Epithelial cell of prostate (primary cell): ENCODE data around the gene NCSTN.
A peak's percentile ranks its signal among the peaks of the same experiment; 100 is the strongest.

Source experiments
- DNase-seq: peaks from one replicate; pipeline ENCODE4 v3.0.0-alpha.2; 2011; ENCODE audit warnings: low read depth, low spot score
- H3K27ac ChIP-seq: fragments of 450-650 bp; 2 replicates; pipeline ENCODE4 v1.5.1; 2017; ENCODE audit warnings: mild to moderate bottlenecking

NCSTN gene

DNA sequence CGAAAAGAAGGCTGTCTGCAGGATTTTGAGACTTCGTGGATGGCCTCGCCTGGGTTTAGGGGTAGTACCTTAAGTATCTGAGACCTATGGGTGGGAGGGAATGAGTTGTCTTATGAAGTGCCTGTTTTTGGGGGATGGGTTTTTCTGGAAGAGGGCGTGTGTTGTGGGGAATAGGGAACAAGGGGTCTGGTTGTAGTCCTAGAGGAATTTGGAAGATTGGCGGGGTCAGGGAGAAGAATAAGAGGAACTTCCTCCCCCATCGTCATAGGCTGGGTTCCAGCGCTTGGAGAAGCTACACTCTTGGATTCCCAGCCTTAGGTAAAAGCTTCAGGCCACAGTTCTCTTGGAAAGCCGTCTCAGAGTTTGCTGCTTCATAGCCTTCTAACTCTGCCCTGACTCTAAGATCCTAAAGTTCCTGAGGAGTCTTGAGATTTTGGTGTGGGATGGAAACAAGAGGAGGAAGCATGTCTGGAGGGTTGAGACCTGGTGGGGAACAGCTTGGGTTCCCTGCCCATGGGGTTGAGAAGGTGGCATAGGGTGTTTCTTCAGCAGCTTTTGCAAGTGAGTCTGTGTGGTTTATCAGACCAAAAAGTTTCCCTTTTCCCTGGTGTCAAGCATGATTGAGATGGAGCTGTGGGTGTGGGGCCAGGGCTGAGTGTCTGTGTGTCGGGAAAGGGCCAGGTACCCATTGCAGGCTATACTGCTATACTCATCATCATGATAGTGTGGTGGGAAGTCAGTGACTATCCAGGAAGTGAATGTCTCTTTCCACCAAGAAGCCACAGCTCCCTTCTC, 59.0 kb downstream of the NCSTN start:
- no peak overlapping the region for H3K27ac ChIP-seq

DNA sequence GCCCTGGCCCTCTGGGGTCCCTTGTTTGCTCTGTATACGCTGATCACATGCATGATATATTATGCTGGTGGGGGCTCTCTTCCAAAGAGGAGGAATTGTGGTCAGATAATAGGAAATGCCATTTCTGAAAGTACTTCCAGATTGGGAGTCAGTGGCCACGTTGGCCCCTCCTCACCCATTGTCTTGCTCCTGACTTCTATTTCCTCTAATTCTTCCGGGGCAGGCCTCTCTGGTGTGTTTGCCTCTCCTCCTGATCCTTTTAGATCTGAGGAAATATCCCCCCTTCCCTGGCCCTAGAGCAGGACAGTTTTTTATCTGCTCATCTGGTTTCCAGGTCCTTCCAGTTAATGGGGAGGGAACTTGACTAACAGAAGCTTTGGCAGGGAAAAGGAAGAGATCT, 60.1 kb downstream of the NCSTN start:
- no peak overlapping the region for H3K27ac ChIP-seq
- no peak for DNase-seq

More for the DNA sequence above, 59.0 kb downstream of the NCSTN start:
- DNase-seq, result no peak

GRCh38 chr1:160404094-160404493, 60.9 kb downstream of the NCSTN start:
- H3K27ac ChIP-seq, result no peak overlapping the region
- DNase-seq, result no peak

DNA sequence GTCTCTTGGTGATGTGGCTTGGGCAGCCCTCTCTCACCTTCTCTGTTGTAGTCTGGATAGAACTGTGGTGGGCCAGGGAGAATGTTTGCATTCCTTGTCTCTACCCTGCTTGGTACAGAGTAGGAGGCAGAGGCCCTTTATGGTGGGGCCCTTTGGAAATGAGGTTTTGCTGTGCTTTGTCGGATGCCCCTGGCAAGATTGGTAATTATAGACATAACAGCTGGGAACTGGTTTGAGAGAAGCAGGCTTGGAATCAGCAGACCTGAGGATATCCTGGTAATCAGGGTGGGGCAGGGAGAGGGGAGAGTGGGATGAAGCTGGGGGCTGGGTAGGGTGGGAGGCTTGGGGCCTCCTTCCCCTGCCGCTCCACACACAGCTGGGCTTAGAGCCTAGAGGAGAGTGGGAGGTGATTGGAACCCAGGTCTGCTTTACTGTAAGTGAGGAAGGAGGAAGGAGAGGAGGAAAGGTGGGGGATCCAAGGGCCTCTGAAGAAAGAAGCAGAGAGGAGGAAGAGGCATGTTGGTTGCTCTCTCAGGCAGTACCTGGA, 62.2 kb downstream of the NCSTN start:
- no peak overlapping the region for H3K27ac ChIP-seq
- no peak for DNase-seq

DNA sequence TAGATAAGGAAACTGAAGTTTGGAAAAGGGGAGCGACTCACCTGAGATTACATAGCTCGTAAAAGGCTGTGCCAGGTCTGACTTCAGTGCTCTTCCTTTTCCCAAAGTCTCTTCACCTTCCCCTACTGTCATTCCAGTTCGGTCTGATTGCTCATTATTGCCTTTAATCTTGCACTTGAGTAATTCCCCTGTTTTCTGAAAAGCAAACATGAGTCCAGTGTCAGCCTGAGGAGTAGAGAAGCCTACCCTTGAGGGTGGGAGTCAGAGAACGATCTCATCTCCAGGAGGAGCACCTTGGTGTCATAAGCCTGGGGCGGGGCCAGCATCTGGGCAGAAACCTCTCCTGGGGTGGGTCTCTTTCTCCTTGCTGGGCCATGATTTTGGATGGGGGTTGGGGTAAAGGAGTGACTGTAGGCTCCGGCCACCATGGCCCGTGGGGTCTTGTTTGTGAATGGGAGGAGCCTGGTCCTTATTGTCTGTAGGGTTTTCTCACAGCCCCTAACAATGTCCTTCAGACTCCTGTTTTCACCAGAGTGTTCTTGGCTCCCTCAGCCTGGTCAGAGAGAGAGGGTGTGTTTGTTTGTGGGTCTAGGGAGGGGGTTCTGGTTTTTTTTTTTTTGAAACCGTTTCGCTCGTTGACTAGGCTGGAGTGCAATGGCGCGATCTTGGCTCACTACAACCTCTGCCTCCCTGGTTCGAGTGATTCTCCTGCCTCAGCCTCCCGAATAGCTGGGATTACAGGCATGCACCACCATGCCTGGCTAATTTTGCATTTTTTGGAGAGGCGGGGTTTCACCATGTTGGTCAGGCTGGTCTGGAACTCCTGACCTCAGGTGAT, 63.2 kb downstream of the NCSTN start:
- peak overlapping the region; percentile 28 for H3K27ac ChIP-seq
- no peak for DNase-seq

GRCh38 chr1:160407839-160408801, 64.9 kb downstream of the NCSTN start:
- peak; percentile 45 for DNase-seq
- H3K27ac ChIP-seq, result peak overlapping the region; percentile 71
